GM21526 (cell line): ENCODE measurements around the gene FANCI.

Source experiments
- ATAC-seq: cut with Tn5 transposase; IDR thresholded peaks from one replicate; pipeline ENCODE4 v1.9.1; 2021; ENCODE audit warnings: moderate library complexity; ENCODE audit not compliant: unreplicated experiment, low FRiP score

Gene FANCI

DNA sequence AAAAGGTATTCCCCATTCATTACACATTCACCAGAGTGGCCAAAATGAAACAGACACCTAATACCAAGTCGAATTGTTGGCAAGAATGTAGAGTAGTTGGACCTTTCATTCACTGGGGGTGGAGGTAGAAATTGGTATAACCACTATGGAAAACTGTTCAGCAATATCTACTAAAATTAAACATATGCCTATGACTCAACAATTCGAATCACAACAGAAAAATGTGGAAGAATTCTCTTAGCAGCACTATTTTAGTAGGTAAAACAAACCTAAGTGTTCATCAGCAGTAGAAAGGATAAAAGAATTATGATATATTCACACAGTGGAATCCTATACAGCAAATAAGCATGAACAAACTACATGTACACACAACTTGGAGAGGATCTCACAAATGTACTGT lies 60.2 kb downstream of the FANCI start:
- ATAC-seq, result no peak

- ATAC-seq, result no peak
Measured at GRCh38 chr15:89305395-89305794, 61.6 kb downstream of the FANCI start.

- ATAC-seq, result no peak
Measured at GRCh38 chr15:89307046-89307587, 63.3 kb downstream of the FANCI start.

GRCh38 chr15:89307791-89308190 lies 64.0 kb downstream of the FANCI start:
- ATAC-seq, result no peak

GRCh38 chr15:89308236-89308635 lies 64.5 kb downstream of the FANCI start:
- ATAC-seq, result no peak

GRCh38 chr15:89309993-89310392 lies 66.2 kb downstream of the FANCI start:
- no peak for ATAC-seq

DNA sequence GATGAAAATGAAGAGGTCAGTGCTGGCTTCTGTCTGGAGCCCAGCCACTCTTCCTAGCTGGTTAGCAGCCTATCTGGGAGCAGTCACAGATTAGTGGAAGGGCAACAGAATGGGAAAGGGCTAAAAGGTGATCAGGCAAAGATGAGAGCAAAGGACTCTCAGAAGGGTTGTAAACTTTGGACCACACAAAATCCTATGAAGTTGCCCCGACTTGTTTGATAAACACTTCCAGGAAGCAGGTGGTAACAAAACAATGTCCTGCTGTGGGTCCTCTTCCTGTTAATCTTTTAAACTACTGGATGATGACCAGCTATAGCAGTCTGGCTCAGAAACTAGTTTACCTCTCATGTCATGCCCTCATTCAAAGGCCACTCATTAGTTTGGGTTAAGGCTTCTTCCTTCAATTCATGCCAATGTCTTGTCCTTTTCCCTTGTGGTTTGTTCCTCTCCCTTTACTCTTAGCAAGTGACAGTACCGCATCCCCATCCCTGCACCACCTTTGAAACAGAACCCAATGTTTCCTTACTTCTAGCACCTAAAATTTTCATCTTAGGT lies 71.7 kb downstream of the FANCI start:
- no peak for ATAC-seq

- ATAC-seq, result no peak
Measured at GRCh38 chr15:89316504-89316903, 72.7 kb downstream of the FANCI start.

DNA sequence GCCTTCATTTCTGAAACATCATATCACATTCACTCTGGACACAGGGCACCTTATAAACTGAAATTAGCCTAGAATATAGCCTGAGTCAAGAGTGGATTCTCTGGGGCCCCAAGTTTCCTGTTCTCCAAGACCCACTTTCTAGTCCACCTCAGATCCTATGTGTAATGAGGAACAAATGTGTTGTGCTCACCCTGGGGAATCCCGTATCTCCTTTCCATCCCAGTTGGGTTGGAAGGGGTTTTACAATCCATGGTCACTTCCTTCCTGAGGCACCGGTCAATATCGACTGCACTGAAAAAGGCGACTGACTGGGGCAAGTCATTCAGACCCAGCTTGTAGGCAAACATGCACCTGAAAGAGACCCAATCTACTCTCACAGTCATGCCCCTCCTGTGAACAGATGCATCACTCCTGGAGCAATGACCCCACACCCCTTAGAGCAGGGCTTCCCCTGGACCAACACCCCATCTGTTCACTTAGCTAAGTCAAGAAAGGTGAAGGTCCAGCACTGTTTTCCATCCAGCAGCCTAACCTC lies 73.5 kb downstream of the FANCI start:
- ATAC-seq, result no peak

DNA sequence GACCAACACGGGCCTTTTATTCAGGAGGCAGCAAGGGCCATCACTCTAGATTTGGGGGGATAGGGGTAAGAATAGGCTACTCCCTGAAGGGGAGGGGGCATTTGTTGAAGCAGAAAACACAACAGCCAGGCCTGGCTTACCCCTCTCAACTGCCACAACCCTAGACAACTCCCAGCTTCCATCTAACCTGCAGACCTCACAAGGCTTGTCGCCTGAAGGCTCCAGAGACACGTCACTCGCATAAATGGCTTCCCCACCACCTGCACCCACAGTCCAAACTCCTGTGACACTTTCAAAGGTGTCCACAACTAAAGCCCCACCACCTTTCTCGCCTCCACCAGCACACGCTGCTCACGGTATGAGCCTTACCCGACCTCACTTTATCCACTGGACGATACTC lies 75.9 kb downstream of the FANCI start:
- ATAC-seq, result no peak

DNA sequence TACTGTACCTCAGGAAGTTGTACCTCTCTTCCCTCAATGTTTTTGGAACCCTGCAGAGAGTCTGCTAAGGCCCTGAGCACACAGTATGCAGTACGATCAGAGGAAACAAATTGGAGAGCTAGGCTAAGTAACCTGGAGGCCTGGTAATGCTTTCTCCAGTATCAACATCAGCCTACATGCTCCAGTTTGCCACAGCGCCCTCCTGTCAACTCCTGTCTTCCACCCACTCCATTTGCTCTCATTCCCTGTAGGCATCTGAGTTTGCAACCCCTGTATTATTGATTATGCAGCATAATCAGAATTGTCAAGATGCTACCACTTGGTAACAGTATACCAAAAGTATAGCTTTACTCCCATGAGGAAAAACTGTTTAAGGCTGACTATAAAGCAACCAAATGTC lies 76.4 kb downstream of the FANCI start:
- no peak for ATAC-seq

DNA sequence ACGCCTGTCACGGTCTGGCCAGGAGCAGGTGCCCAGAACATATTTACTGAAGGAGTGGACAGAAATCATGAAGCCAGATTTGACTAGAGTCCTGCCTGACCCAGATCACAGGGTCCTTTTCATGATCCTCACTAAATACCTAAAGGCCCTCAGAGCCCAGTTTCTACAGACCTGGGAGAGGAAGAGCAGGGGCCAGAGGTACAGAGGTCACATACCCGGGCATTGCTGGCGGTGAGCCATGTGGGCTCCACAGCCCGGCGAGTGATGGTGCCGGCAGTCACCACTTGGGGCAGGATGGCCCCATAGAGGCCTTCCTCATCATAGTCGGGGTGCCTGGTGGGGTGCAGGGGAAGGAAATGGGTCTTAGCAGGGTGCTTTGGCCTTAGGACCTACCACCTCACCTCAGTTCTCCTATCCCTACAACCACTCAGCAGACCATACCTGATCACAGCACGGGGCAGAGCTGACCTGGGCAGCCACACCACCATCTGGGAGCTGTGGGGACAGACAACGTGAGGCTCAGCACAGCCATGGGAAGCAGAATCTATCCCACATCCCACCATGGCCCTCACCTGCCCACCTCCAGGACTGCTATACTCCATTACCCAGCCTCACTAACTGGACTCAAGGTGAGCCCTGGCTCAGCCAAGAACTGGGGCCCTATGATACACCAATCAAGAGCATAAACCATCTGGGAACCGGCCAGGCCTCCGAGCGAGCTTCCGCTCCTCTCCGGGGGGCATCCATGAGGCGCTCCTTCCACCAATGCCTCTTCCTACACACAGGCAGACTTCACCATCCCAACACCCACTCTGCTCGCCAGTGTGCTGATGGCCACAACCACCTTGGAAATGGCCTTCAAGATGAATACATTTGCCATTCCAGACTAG lies 78.0 kb downstream of the FANCI start:
- no peak for ATAC-seq

DNA sequence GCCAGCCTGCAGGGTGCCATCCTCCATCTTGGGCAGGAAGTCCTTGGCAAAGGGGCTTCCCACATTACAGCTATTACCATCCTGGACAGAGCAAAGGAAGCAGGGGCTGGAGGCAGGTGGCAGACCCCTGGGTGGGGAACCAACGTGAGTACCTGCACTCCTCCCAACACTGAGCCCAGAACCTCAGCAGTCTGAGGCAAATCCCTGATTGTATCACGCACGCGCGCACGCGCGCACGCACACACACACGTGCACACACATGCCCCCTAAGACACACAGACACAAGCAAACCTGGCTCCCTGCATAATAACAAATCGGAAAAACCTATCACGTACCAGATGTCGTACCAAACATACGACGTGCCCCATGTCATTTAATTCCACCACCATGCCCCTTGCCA lies 79.0 kb downstream of the FANCI start:
- no peak for ATAC-seq

DNA sequence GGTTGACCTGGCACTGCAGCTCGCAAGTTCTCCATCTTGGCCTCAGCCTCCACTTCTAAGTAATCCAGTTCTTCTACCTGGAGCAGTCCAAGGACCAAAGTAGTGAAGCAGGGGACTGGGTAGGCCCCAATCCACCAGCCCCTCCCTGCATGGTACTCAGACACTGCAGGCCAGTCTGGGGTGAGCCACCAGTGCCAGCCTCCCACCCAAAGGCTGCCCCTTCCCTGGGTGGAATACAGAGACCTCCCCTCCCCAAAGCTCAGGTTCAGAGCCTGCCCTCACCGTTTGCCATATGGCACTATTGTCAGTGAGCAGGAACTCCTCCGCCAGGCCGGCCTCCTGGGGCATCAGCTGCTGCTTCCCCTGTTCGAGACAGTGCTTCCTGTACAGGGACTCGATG lies 80.0 kb downstream of the FANCI start:
- ATAC-seq, result no peak

- ATAC-seq, result no peak
Measured at GRCh38 chr15:89325039-89325803, 81.4 kb downstream of the FANCI start.

DNA sequence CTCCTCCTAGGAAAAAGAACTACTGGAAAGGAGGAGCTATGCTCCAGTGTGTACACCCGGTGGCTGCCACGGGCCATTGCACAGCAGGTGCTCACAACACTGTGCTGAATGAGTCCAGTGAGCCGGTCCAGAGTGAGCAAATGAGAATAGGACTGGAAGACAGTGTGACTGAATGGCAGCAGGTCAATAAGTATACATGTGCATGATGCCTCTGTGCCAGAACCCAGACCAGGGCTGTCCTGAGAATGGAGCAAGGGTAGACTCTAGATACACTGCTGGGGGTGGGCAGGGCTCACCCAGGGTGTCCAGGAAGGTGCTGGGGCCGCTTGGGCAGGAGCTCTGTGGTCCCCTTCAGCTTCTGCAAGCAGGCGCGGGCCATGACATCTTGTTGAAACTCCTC lies 82.5 kb downstream of the FANCI start:
- no peak for ATAC-seq

DNA sequence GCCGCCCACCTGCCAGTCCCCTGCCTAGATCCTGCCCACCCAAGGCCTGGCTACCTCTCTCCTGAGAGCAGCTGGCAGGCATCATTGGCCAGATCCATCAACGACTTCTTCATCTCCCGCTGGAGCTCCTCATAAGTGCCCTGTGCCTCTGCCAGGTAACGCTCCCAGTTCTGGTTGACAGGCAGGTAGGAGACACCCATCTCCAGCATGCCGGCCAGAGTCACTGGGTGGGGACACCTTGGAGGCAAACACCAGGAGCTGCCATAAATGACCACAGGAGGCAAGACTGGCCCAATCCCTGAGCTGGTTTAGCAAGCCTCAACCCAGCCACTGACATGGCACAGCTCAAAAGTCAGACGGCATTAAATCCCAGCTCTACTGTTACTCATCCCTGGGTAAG lies 83.3 kb downstream of the FANCI start:
- no peak for ATAC-seq

GRCh38 chr15:89328398-89329254 lies 84.8 kb downstream of the FANCI start:
- ATAC-seq, result no peak

- no peak for ATAC-seq
Measured at GRCh38 chr15:89329329-89330084, 85.7 kb downstream of the FANCI start.
